Fibroblast of gingiva (primary cell): Measurements from ENCODE around the gene SIRT7.

Experiments used
- DNase-seq: peaks from one replicate; pipeline ENCODE4 v3.0.0-alpha.2; 2011; ENCODE audit warnings: low read depth

The SIRT7 gene

DNA sequence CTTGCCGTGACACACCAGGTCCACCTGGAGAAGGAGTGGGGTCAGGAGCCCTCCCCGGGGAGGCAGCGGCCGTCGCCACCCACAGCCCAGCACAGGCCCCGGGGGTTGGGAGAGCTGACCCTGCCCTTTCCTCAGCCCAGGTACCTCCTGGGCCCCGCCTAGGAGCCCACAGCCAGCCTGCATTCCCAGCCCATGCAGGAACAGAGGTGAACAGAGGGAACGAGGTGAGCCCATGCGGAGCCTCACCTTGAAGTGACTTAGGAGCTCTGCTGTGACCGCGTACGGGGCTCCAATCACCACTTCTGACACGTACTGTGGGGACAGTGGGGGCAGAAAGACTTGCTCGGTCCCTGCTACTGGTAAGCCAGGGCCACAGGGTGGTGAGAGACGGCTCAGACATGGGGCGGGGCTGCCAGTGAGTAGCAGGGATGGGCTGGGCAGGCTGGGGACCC, 12.5 kb downstream of the SIRT7 start:
- no peak for DNase-seq

GRCh38 chr17:81904600-81905423, 13.2 kb downstream of the SIRT7 start:
- no peak for DNase-seq

GRCh38 chr17:81903896-81904599, 13.9 kb downstream of the SIRT7 start:
- no peak for DNase-seq

GRCh38 chr17:81903415-81903831, 14.6 kb downstream of the SIRT7 start:
- DNase-seq: no peak

DNA sequence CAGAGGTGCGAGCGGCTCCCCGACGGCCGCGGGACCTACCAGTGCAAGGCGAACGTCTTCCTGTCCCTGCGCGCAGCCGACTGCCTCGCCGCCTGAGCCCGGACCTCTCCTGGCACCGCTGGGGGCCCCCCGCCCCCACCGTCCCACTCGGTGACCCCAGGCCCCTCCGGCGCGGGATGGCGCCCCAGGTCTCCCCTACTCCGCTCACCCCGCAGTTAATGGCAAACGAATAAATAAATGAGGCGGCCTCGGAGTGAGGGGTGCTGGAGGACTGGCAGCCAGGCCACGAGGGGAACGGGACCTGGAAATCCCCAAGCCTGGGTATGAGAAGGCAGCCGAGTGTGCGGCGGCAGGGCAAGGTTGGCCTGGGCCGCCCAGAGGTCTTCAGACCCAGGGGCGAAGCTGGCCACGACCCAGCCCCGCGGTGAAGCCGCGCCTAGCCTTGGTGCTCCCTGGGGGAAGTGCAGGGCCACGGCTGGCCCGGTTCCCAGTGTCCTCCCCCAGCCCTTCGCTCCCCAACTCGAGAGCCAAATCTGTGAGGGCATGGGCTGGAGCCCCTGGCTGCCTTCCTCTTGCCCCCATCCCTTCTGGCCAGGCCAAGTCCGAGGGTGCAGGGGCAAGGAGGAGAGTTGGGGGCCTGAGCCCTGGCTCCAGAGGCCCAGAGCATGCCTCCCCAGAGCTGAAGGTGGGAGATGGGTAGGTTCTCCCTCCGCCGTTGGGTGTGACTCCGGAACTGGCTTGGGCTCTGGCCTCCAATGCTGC, 15.1 kb downstream of the SIRT7 start:
- DNase-seq: no peak

- no peak for DNase-seq
Observed at GRCh38 chr17:81902023-81902652, 15.8 kb downstream of the SIRT7 start, which contains the start of gene NPB. Gene NPB, plus strand, starts transcription at chr17:81902238. Its CDS starts 40 bp downstream, at chr17:81902278.

DNA sequence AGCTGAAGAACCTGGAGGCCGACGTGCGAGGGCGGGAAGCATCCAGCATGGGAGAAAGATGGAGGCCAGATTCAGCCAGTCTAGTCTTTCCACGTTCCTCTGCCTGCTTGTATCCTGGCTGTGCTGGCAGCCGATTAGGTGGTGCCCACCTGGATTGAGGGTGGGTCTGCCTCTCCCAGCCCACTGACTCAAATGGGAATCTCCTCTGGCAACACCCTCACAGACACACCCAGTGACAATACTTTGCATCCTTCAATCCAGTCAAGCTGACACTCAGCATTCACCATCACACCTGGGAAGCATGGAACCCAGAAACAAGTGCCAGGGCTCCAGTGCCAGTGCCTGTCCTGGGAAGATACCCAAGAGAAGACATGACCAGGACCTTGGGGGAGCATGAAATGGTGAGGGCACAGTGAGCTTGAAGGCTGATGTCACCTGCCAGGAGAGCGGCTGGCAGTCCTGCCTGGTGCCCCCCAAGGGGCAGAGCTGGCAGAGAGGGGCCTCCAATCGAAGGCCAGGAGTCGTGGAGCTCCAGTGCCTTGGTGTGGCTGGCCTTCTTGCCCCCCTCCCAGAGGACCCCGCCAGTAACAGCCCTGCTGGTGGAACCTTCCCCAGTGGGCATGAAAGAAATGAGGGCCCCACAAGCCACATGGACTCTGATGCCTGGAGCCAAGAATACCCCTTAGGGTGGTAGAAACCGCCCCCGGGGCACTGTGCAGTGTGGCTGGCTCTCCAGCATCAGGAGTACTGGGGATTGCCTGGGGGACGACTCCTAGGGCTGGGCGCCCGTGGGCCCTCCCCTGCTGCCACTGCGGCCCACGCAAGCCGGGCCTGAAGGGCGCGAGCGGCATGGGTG, 16.6 kb downstream of the SIRT7 start:
- no peak for DNase-seq

DNA sequence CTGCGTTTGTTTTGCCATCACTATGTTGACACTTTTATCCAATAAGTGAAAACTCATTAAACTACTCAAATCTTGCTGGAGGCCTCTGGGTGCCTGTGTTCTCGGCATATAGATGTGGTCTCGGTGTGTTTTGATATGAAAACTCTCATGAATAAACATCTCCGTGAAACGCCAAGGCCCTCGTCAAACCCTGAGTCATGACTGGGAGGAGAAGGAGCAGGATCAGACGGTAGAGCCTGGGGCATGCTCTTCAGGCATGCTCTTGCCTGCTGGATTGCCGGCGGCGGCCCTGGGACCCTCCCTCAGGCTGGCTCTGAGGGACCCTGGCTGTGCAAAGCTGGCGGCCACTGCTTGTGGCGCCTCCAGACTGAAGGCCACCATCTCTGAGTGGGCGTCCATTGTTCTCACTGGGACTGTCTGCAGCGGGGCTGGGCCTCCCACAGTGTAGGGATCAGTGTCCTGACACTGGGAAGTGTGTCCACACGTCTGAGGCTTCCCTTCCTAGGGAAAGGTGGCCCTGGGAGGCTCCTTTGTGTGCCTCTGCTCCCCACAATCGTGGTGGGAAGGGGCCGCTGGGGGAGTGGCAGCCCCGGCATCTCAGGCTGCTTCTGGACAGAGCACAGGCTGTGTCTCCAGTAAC, 17.7 kb downstream of the SIRT7 start:
- no peak for DNase-seq

DNA sequence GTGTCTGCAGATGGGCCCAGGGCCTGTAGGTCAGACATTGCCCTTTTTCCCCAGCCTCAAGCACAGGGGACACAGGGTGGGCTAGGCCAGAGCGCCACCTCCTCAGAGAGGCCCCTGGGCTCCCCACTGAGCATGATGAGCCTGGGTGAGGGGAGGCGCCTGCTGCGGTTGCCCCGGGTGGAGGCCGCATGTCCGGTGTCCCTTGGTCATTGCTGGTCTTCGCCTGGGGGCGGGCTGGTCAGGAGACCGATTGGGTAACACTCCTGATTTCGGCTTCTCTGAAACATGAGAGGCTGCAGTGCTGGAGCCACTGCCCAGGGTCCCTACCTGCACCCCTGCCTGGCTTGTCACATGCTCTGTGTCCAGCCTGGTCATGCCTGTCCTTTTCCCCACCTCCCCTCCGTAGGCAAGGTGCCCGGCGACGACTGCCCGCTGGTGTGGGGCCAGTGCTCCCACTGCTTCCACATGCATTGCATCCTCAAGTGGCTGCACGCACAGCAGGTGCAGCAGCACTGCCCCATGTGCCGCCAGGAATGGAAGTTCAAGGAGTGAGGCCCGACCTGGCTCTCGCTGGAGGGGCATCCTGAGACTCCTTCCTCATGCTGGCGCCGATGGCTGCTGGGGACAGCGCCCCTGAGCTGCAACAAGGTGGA, 18.3 kb downstream of the SIRT7 start:
- no peak for DNase-seq

- no peak for DNase-seq
Observed at GRCh38 chr17:81898885-81899284, 19.1 kb downstream of the SIRT7 start.

- DNase-seq: peak; percentile 79
Observed at GRCh38 chr17:81898029-81898866, 19.7 kb downstream of the SIRT7 start.

DNA sequence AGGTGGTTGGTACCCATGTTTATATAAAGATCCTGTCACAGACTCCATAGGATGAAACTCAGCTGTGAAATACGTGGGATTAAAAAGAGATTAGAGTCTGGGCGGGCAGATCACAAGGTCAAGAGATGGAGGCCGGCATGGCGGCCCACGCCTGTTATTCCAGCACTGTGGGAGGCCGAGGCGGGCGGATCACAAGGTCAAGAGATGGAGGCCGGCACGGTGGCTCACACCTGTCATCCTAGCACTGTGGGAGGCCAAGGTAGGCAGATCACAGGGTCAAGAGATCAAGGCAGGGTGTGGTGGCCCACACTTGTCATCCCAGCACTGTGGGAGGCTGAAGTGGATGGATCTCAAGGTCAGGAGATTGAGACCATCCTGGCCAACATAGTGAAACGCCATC, 22.6 kb downstream of the SIRT7 start:
- DNase-seq: no peak

DNA sequence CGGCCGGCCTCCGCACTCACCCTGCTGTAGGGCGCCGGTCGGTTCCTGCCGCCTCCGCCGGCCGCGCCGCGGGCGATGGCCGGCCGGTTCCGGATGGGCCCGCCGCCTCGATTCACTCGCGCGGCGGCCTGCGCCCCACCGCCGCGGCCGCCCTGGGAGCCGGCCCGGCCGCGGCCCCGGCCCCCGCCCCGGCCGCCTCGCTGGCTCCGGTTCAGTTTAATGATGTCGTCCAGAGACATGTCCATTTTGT, 26.7 kb downstream of the SIRT7 start:
- no peak for DNase-seq

GRCh38 chr17:81890447-81891302, 27.3 kb downstream of the SIRT7 start:
- no peak for DNase-seq

GRCh38 chr17:81889602-81890001, 28.4 kb downstream of the SIRT7 start:
- DNase-seq: no peak

GRCh38 chr17:81888988-81889595, 28.9 kb downstream of the SIRT7 start:
- DNase-seq: no peak

DNA sequence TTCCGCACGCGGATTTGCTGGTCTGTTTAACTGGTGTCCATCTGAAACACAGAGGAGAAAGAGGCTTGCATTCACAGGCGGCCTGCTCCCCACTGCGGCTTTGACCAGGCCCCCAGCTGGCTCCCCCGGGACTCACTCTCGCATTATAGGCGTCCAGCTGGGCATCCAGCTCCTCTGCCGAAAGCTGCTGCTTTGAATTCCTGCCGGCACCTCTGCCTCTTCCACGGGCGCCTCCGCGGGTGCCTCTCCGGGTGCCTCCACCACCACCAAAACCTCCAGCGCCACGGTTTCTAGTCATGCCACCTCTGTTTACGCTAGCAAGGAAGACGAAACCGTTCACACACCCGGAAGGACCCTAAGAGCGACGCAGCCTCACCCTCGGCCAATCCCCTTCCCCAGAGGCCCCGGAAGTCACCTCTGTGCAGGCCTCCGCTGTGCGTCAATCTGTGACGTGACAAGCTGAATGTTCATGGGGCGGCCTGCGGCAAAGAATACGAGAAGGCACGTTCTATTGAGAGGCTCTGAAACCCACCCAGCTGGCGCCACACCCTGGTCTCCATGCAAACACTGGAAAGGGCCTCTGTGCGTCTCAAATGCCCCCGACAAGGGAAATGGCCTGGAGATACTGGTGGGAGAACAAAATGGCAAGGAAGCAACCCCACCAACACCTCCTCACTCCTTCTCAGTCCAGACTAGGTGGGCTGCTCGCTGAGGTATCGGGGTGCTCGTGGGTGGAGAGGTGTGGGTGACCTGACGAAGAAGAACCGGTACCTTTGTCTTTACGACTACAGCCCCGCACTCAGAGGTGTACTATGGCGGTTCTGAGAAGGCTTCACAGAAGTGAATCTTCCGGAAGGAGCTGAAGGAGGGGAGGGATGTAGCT, 29.6 kb downstream of the SIRT7 start:
- DNase-seq: no peak
